Left forelimb (tissue), 1 donor: ENCODE measurements around the gene SLC4A3.
"Not testable (repeated sequence)": the region's sequence is repeated elsewhere in the genome, so short reads cannot be mapped to it uniquely, and the experiment has no call there.

ENCODE experiments used
- DNase-seq: peaks from one replicate; pipeline ENCODE4 v3.0.0-alpha.2; 2018; ENCODE audit warnings: low spot score

The SLC4A3 gene

DNA sequence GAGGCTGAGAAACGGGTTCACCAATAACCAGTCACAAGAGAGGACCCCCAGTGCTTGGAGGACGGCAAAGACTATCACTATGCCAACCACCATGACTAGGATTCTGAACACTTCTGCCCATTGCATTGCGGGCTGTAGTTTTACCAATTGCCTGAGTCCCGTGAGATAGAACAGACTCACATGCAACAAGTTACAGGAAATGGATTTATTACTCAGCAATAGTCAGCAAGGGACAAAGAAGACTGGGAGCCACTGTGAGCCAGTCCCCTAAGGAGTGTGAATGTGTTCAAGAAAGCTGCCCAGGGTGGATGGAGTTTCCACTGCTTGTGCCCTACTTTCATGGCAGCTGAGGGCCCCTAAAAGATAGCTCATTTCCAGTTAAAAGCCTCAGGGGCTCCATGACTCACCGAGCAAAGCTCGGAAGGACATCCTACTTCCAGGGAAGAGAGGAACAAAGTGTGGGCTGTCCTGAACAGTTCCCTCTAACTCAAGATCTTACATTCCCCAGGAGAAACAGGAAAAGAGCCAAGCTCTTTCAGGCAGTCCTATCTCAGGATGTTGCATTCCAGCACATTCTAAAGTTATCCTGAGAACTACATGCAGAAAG is 54.4 kb downstream of the SLC4A3 start:
- no peak for DNase-seq

GRCh38 chr2:219683474-219683873 is 56.0 kb downstream of the SLC4A3 start:
- not testable (repeated sequence) for DNase-seq

- DNase-seq: no peak
Observed at GRCh38 chr2:219684721-219685689, 57.6 kb downstream of the SLC4A3 start.

DNA sequence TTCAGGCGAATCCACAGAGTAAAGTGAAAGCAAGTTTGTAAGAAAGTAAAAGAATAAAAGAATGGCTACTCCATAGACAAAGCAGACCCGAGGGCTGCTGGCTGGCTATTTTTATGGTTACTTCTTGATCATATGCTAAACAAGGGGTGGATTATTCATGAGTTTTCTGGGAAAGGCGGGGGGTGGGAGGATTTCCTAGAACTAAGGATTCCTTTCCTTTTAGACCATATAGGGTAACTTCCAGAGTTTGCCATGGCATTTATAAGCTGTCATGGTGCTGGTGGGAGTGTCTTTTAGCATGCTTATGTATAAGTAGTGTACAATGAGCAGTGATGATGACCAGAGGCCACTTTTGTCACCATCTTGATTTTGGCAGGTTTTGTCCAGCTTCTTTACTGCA is 59.8 kb downstream of the SLC4A3 start:
- no peak for DNase-seq

DNA sequence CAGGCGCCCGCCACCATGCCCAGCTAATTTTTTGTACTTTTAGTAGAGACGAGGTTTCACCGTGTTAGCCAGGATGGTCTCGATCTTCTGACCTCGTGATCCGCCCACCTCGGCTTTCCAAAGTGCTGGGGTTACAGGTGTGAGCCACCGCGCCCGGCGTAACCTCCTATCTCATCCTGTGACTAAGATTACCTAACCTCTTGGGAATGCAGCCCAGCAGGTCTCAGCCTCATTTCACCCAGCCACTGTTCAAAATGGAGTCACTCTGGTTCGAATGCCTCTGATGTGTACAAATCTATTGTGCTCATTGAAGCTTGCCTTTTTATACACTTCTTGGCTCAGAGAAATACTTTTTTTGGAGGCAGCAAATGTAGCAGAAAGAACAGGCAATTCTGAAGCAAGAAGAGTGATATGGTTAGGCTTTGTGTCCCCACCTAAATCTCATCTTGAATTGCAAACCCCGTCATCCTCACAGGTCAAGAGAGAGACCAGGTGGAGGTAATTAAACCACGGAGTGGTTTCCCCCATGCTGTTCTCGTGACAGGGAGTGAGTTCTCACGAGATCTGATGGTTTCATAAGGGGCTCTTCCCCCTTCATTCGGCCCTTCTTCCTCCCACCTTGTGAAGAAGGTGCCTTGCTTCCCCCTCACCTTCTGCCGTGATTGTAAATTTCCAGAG is 60.6 kb downstream of the SLC4A3 start:
- no peak for DNase-seq

DNA sequence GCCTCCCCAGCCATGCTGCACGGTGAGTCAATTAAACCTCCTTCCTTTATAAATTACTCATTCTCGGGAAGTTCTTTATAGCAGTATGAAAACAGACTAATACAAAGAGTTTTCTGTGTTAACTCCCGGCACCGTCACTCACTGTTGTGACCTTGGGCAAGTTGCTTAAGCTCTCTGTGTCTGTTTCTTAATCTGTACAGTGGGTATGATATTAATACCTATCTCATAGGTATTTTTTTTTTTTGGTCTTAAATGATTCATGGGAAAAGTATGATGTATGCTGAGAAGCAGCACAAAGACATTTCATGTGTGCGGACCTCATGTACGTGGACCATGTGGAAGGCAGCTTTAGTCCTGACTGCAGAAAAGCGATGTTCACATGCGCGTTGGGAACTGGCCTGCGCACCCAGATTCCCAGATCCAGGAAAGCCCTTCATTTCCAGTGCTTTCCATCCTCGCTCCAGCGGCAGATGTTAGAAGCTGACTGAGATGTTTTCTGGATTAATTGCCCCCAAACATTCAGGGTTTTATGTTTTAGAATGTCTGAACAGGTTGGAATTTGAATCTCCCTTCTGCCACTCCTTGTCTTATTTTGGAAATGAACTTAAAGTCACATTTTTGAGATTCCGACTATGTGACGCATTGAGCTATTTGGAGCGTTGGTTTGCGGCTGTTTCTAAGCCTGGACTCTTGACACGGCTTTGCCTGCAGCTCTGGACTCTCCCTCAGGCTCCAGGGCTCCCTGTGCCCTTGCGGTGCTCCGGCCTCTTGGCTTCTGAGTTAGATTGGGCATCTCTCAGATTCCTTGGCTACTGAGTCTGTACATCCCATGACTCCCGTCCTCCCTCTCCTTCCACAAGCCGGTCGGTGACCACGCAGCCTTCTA is 61.4 kb downstream of the SLC4A3 start:
- DNase-seq: no peak

DNA sequence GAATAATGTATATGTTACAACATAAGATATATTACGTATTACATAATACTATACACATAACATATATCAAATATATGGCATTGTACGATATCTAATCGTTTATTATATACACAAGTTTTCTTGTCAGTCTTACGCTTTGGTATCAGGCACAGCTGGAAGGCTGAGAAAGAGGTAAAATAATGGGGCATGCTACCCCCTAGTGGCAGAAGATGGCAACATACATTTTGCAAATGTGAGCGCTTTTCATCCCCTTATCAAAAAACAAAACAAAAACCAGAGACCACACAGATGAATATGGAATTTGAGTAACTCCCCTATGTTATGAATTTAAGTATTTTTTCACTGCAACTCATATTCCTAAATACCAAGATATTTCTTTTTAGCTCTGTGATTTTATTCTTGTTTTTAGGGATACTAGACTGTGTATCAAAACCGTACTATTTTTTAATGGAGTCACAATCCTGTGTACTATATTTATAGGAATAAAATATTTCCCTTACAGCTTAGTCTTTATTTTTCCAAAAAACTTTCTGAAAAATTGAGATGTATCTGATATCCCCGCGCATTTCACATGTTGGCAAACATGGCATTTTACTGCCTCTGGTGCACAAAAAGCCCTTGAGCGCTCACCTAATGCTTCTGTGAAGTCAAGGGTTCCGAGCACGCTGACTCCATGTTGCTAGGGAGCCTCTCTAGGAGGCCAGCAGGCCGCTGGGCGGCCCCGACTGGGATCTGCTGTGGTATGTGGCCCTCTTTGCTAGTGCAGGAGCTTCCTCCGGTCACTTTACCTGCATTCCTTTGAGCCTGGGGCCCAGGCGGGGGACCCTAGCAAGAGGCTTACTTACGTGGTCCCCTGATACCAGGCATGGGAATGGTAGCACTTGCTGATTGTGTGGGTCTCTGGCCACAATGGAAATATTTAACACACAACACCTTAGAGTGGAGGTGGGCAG is 62.5 kb downstream of the SLC4A3 start:
- no peak for DNase-seq

DNA sequence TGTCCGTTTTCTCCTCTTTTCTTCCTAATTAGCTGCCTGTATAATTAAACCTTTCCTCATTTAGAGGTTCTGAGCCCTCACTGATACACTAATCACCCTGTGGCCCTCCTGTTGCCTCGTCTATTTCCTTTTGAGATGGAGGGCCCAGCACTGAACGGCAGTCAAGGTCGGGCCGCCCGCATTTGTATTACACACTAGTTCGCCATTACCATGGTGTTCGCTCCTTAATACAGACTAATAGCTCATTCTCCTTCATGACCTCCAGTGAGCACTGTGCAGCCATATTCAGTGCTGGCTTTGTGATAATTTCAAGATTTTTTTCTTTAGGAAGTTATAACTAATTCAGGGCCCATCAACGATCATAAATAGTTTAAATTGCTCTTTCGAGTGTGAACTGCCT is 64.1 kb downstream of the SLC4A3 start:
- no peak for DNase-seq
